Astrocyte (in vitro differentiated cells and primary cell): ENCODE results near the gene TSACC. TPM values are rescaled to one million over a fixed set of nuclear protein-coding genes. Genes with fewer than 3 reads are reported as not detected.
"Not testable (repeated sequence)": the region's sequence is repeated elsewhere in the genome, so short reads cannot be mapped to it uniquely, and the experiment has no call there.

ENCODE experiments used
- DNase-seq: peaks from one replicate; pipeline ENCODE4 v3.0.0-alpha.2; 2010; ENCODE audit warnings: low read depth
- FAIRE-seq: peaks from 2 replicates; lab custom pipeline; 2011; peaks lifted over from hg19 to GRCh38; lab: Jason Lieb, UNC
- H2AFZ ChIP-seq: 2 replicates; pipeline ENCODE4 v1.6.0; 2012; ENCODE audit warnings: low read depth, low read length, inconsistent platforms
- H3K27ac ChIP-seq: 2 replicates; pipeline ENCODE4 v1.5.1; 2011; ENCODE audit warnings: low read depth, low read length, inconsistent platforms
- H3K27me3 ChIP-seq: 2 replicates; pipeline ENCODE4 v1.6.0; 2011; ENCODE audit warnings: low read length, inconsistent platforms; ENCODE audit not compliant: insufficient read depth
- H3K36me3 ChIP-seq: 2 replicates; pipeline ENCODE4 v1.5.1; 2011; ENCODE audit warnings: low read length, inconsistent platforms; ENCODE audit not compliant: insufficient read depth
- H3K4me1 ChIP-seq: 2 replicates; pipeline ENCODE4 v1.5.1; 2011; ENCODE audit warnings: low read length, inconsistent platforms; ENCODE audit not compliant: insufficient read depth
- H3K4me2 ChIP-seq: 2 replicates; pipeline ENCODE4 v1.6.0; 2012; ENCODE audit warnings: low read length, inconsistent platforms
- H3K4me3 ChIP-seq: 2 replicates; pipeline ENCODE4 v1.5.1; 2011; ENCODE audit warnings: low read depth, mild to moderate bottlenecking, low read length, inconsistent platforms; ENCODE audit not compliant: insufficient read depth
- H3K79me2 ChIP-seq: 2 replicates; pipeline ENCODE4 v1.6.0; 2012; ENCODE audit warnings: mild to moderate bottlenecking, low read length, inconsistent platforms; ENCODE audit not compliant: insufficient read depth
- H3K9ac ChIP-seq: 2 replicates; pipeline ENCODE4 v1.6.0; 2012; ENCODE audit warnings: mild to moderate bottlenecking, low read length, inconsistent platforms
- H3K9me3 ChIP-seq: 2 replicates; pipeline ENCODE4 v1.5.1; 2012; ENCODE audit warnings: low read depth, mild to moderate bottlenecking, low read length, inconsistent platforms; ENCODE audit not compliant: insufficient read depth
- H4K20me1 ChIP-seq: 2 replicates; pipeline ENCODE4 v1.6.0; 2012; ENCODE audit warnings: low read length, inconsistent platforms; ENCODE audit not compliant: insufficient read depth
- H3K27ac Mint-ChIP-seq: one replicate; pipeline ENCODE4 v1.8.0; 2021; ENCODE audit warnings: mild to moderate bottlenecking, mixed read lengths; ENCODE audit not compliant: unreplicated experiment
- H3K27me3 Mint-ChIP-seq: one replicate; pipeline ENCODE4 v1.8.0; 2021; ENCODE audit warnings: low read depth, mixed read lengths; ENCODE audit not compliant: unreplicated experiment
- H3K36me3 Mint-ChIP-seq: one replicate; pipeline ENCODE4 v1.8.0; 2021; ENCODE audit warnings: low read depth, mixed read lengths; ENCODE audit not compliant: unreplicated experiment
- H3K4me1 Mint-ChIP-seq: one replicate; pipeline ENCODE4 v1.8.0; 2021; ENCODE audit warnings: low read depth, mixed read lengths; ENCODE audit not compliant: unreplicated experiment
- H3K4me3 Mint-ChIP-seq: one replicate; pipeline ENCODE4 v1.8.0; 2021; ENCODE audit warnings: mild to moderate bottlenecking, moderate library complexity, mixed read lengths; ENCODE audit not compliant: unreplicated experiment
- H3K9me3 Mint-ChIP-seq: one replicate; pipeline ENCODE4 v1.8.0; 2021; ENCODE audit warnings: mild to moderate bottlenecking, mixed read lengths; ENCODE audit not compliant: unreplicated experiment
- EZH2 ChIP-seq: IDR thresholded peaks from 2 replicates; pipeline ENCODE4 v1.6.1; 2012; ENCODE audit warnings: mild to moderate bottlenecking, low read length, inconsistent platforms; ENCODE audit not compliant: insufficient read depth
- total RNA-seq: library from RNA; stranded (reverse); gene quantifications from 2 replicates; pipeline ENCODE4 v1.2.1, GENCODE V29; 2021
- TF ChIP-seq, protein P1 (sequence below): IDR thresholded peaks from 2 replicates; pipeline ENCODE4 v1.5.1; 2011; ENCODE audit warnings: low read depth, mild to moderate bottlenecking, inconsistent platforms, low read length, moderate library complexity; ENCODE audit not compliant: insufficient read depth

The TSACC gene
- total RNA-seq, 1 donor from 2014 or later = 1.0 TPM

DNA sequence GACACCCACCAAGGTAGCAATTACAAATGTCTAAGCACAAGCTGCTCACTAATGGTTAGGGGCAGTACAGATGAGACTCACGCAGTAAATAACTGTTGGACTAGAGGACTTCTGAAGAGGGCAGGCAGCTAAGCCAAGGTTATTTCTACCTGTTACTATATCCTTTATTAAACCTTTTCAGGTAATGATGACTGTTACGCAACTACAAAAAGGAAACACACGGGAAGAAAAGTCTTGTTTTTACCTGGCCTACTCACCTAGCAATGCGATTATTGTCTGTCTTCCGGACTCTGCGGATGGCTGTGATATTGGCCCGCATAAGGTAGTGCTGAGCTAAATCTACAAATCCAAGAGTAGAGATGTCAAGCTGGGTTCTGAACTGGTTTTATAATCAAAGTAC lies 21.4 kb upstream of the TSACC start:
- H2AFZ ChIP-seq = no peak overlapping the region
- FAIRE-seq (no peak), DNase-seq (no peak)
- H3K27me3 ChIP-seq = no peaks in the 10 kb centered on the region
- no peak overlapping the region for H3K27ac ChIP-seq
- no peak overlapping the region for H3K4me3 ChIP-seq
- TF ChIP-seq, protein P1, sequence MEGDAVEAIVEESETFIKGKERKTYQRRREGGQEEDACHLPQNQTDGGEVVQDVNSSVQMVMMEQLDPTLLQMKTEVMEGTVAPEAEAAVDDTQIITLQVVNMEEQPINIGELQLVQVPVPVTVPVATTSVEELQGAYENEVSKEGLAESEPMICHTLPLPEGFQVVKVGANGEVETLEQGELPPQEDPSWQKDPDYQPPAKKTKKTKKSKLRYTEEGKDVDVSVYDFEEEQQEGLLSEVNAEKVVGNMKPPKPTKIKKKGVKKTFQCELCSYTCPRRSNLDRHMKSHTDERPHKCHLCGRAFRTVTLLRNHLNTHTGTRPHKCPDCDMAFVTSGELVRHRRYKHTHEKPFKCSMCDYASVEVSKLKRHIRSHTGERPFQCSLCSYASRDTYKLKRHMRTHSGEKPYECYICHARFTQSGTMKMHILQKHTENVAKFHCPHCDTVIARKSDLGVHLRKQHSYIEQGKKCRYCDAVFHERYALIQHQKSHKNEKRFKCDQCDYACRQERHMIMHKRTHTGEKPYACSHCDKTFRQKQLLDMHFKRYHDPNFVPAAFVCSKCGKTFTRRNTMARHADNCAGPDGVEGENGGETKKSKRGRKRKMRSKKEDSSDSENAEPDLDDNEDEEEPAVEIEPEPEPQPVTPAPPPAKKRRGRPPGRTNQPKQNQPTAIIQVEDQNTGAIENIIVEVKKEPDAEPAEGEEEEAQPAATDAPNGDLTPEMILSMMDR = no peak
- TF ChIP-seq EZH2 = no peak
- Mint-ChIP-seq H3K27me3 (no peaks in the 10 kb centered on the region), H3K27ac (no peak overlapping the region), H3K36me3 (peaks cover 20% of the 10 kb centered on the region), H3K9me3 (no peaks in the 10 kb centered on the region), H3K4me3 (no peak overlapping the region), H3K4me1 (no peaks in the 10 kb centered on the region)
- peaks cover 2% of the 10 kb centered on the region for H3K79me2 ChIP-seq
- peaks cover 45% of the 10 kb centered on the region for H4K20me1 ChIP-seq
- H3K4me1 ChIP-seq = no peaks in the 10 kb centered on the region
- H3K36me3 ChIP-seq = peaks cover 77% of the 10 kb centered on the region
- no peak overlapping the region for H3K4me2 ChIP-seq
- H3K9ac ChIP-seq = no peak overlapping the region
- H3K9me3 ChIP-seq = no peaks in the 10 kb centered on the region

DNA sequence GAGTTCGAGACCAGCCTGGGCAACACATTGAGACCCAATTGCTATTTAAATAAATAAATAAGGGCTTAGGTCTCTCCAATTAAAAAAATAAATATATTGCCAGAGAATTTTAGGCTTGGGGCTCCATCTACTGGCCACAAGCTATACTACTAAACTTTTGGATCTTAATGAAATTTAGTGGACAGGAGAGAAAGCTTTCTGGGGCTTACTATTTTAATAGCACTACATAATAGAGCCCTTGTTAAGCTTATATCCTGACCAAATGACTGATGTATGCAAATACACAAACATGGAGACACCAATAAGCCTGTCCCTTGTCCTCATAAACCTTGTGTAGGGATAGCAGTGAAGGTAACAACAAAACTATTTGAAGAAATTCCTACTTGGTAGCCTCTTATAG lies 18.7 kb upstream of the TSACC start:
- no peak overlapping the region for H3K27ac Mint-ChIP-seq
- Histone ChIP-seq H3K9me3 (no peaks in the 10 kb centered on the region), H3K36me3 (peaks cover 70% of the 10 kb centered on the region), H3K4me1 (no peaks in the 10 kb centered on the region), H4K20me1 (peaks cover 50% of the 10 kb centered on the region), H3K27me3 (no peaks in the 10 kb centered on the region), H3K4me3 (no peak overlapping the region), H3K4me2 (no peak overlapping the region), H3K79me2 (peaks cover 11% of the 10 kb centered on the region), H3K9ac (no peak overlapping the region), H2AFZ (no peak overlapping the region), H3K27ac (no peak overlapping the region)
- TF ChIP-seq, protein P1 = peak; percentile 55
- TF ChIP-seq EZH2 = no peak
- FAIRE-seq (no peak), DNase-seq (no peak)
- H3K4me1 Mint-ChIP-seq = no peaks in the 10 kb centered on the region
- no peaks in the 10 kb centered on the region for H3K27me3 Mint-ChIP-seq
- H3K36me3 Mint-ChIP-seq = peaks cover 15% of the 10 kb centered on the region
- H3K9me3 Mint-ChIP-seq = no peaks in the 10 kb centered on the region
- H3K4me3 Mint-ChIP-seq = no peak overlapping the region

DNA sequence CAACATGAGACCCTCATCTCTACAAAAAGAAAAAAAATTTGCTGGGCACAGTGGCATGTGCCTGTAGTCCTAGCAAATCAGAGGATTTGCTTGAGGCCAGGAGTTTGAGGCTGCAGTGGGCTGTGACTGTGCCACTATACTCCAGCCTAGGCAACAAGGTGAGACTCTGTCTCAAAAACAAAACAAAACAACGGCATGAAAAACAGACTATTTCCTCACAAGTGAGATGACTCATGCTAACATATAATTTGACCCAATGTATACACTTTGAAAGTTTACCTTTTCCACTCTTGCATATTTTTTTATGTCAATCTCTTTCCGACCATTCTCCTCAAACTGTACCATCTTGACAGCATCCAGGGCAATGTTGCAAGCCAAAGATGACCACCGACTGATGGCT lies 17.8 kb upstream of the TSACC start:
- Histone ChIP-seq H3K9ac (no peak overlapping the region), H3K36me3 (peaks cover 63% of the 10 kb centered on the region), H4K20me1 (peaks cover 54% of the 10 kb centered on the region), H3K79me2 (peaks cover 17% of the 10 kb centered on the region), H2AFZ (no peak overlapping the region), H3K4me3 (no peak overlapping the region), H3K9me3 (no peaks in the 10 kb centered on the region), H3K4me2 (no peak overlapping the region), H3K27me3 (no peaks in the 10 kb centered on the region), H3K4me1 (no peaks in the 10 kb centered on the region), H3K27ac (peak overlapping the region; percentile 8)
- DNase-seq = no peak
- no peak for FAIRE-seq
- Mint-ChIP-seq H3K9me3 (no peaks in the 10 kb centered on the region), H3K27ac (no peak overlapping the region), H3K36me3 (peaks cover 12% of the 10 kb centered on the region), H3K4me1 (no peaks in the 10 kb centered on the region), H3K4me3 (no peak overlapping the region), H3K27me3 (no peaks in the 10 kb centered on the region)
- TF ChIP-seq, protein P1 = no peak
- TF ChIP-seq EZH2 = no peak

DNA sequence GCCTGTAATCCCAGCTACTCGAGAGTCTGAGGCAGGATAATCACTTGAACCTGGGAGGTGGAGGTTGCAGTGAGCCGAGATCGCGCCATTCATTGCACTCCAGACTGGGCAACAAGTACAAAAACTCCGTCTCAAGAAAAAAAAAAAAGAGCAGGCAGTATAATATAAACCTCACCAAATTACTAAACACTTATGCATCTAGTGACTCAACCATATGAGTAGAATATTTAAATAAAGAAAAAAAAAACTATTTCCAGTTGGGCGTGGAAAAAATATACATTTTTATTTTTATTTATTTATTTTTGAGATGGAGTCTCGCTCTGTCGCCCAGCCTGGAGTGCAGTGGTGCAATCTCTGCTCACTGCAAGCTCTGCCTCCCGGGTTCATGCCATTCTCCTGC lies 15.1 kb upstream of the TSACC start:
- not testable (repeated sequence) for H3K4me3 Mint-ChIP-seq, H3K27ac Mint-ChIP-seq, H3K9ac ChIP-seq, H3K4me1 Mint-ChIP-seq, FAIRE-seq, H3K4me3 ChIP-seq, H3K27ac ChIP-seq, H3K4me1 ChIP-seq, H2AFZ ChIP-seq, H3K27me3 Mint-ChIP-seq, H3K9me3 Mint-ChIP-seq, H3K9me3 ChIP-seq, H3K4me2 ChIP-seq, H3K27me3 ChIP-seq
- peaks cover 17% of the 10 kb centered on the region for H3K79me2 ChIP-seq
- DNase-seq = peak; percentile 31
- peaks cover 46% of the 10 kb centered on the region for H3K36me3 ChIP-seq
- peaks cover 13% of the 10 kb centered on the region for H3K36me3 Mint-ChIP-seq
- peaks cover 44% of the 10 kb centered on the region for H4K20me1 ChIP-seq
